HG02571 (cell line): ENCODE results near the gene CCDC184.
"Not testable (repeated sequence)": the region's sequence is repeated elsewhere in the genome, so short reads cannot be mapped to it uniquely, and the experiment has no call there.

Source experiments
- ATAC-seq: cut with Tn5 transposase; IDR thresholded peaks from one replicate; pipeline ENCODE4 v1.9.1; 2021; ENCODE audit warnings: mild to moderate bottlenecking, moderate library complexity; ENCODE audit not compliant: unreplicated experiment

CCDC184 gene

DNA sequence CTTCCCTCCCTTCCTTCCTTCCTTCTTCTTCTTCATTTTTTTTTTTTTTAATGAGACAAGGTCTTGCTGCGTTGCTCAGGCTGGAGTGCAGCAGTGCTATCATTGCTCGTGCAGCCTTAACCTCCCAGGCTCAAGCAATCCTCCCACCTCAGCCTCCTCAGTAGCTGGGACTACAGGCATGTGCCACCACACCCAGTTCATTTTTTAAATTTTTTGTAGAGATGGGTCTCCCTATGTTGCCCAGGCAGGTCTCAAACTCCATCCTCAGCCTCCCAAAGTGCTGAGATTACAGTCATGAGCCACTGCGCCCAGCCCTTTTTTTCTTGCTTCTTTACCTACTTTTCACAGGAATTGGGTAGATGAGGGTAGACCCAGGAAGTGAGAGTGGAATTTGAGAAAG is 18.1 kb downstream of the CCDC184 start:
- no peak for ATAC-seq

DNA sequence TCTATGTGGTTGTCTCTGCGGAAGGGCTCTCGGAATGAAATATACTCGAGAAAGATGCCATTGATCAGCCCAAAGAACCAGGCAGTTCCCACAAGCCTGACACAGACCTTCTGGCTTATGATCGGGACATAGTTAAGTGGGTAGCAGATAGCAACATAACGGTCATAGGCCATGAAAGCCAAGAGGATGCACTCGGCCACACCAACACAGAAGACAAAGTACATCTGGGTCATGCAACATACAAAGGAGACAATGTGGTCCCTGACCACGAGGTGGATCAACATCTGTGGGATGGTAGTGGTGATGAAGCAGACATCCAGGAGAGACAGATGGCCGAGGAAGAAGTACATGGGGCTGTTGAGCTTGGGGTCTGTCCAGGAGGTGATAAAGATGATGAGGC is 19.3 kb downstream of the CCDC184 start:
- no peak for ATAC-seq

DNA sequence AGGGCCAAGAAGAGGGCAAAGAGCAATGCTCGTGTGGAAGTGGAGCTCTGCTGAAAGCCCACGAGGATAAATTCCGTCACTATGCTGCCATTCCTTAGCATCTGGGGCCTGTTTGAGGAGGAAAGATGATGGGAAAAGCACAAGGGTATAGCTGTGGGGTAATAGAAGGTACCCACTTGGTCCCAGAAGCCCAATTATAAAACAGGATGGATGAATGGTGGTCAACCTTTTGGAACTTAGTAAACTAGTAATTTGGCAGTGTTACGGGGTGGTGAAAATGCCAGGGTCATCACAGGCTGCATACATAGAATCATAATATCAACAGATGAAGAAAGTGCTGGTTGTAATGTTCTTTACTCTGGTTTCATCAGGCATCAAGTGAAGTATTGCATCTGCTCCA is 19.7 kb downstream of the CCDC184 start, which contains the start of gene OR10AD1:
Gene OR10AD1 (minus strand): TSS at position 101 of the 400 bp plus-strand sequence. CDS start 0 bp downstream, at position 101.
- no peak for ATAC-seq

DNA sequence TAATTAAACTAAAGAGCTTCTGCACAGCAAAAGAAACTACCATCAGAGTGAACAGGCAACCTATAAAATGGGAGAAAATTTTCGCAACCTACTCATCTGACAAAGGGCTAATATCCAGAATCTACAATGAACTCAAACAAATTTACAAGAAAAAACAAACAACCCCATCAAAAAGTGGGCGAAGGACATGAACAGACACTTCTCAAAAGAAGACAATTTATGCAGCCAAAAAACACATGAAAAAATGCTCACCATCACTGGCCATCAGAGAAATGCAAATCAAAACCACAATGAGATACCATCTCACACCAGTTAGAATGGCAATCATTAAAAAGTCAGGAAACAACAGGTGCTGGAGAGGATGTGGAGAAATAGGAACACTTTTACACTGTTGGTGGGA is 26.1 kb downstream of the CCDC184 start:
- ATAC-seq: not testable (repeated sequence)

DNA sequence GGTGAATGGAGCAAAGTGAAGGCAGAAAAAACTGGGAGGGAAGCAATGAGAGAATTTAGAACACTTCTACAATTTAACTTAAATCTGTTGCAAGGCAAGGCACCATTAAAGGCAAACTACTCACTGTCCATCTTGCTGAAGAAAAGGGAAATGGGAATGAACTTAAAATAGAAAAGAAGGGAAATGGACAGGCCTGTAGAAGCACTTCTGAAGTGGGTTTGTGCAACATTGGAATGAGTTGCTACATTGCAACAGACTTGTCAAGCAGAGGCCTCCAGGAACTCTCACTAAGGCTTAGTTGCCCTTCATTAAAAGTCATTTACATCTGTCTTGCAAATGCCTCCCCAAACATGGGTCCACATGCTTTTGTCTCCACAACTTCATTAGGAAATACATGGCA is 33.3 kb downstream of the CCDC184 start:
- ATAC-seq: no peak

DNA sequence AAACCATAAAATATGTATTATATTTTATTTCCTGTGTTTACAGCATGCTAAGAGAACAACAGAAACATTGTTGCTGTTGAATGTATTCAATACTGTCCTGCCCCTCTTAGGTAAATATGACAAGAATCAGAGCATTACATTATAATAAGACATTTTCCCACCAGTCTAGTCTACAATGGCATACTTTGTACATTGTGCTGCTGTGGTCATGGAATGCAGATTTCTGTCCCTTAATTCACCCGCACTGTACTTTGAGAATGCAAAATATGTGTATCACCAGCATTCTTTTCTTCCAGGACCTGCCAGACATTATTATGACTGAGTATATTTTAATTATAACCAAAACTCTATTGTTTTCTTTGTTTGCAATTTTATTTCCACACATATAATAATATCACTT is 36.2 kb downstream of the CCDC184 start:
- ATAC-seq: no peak

DNA sequence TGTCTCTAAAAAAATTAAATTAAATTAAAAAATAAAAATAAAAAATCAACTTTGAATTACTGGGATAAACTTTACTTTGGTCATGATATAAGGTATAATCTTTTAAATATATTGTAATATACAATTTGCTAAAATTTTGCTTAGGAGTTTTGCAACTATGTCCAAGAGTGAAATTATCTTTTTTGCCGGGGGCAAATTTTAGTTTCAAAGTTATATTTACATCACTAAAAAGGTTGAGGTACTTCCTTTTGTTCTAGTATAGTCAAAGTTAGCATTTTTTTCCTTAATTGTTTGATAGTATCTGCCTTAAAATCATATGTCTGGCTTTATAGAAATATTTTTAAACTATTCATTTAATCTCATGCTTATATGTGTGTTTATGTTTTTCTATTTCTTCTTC is 37.3 kb downstream of the CCDC184 start:
- ATAC-seq: no peak

DNA sequence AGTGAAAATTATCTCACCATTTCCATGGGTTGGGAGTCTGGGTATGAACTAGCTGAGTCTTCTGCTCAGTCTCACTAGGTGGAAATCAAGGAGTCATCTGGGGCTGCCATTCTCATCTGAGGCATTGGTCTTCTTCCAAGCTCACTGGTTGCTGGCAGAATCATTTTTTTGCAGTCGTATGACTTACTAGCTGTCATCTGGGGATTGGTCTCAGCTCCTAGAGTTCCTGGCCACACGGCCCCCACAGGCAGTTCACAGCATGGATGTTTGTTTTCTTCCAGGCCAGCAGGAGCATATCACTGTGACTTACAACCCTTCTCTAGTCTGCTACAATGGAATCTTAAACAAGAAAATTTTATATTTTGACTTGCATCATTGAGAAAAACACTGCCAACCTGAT is 38.2 kb downstream of the CCDC184 start:
- ATAC-seq: no peak

DNA sequence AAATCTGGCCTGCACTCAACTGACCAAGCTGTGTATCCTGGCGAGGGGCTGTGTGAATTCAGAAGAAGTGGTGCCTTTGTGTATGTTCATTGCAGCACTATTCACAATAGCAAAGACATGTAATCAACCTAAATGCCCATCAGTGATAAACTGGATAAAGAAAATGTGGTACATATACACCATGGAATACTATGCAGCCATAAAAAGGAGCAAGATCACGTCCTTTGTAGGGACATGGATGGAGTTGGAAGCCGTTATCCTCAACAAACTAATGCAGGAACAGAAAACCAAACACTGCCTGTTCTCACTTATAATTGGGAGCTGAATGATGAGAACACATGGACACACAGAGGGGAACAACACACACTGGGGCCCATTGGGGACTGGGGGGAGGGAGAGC is 41.1 kb downstream of the CCDC184 start:
- ATAC-seq: not testable (repeated sequence)

DNA sequence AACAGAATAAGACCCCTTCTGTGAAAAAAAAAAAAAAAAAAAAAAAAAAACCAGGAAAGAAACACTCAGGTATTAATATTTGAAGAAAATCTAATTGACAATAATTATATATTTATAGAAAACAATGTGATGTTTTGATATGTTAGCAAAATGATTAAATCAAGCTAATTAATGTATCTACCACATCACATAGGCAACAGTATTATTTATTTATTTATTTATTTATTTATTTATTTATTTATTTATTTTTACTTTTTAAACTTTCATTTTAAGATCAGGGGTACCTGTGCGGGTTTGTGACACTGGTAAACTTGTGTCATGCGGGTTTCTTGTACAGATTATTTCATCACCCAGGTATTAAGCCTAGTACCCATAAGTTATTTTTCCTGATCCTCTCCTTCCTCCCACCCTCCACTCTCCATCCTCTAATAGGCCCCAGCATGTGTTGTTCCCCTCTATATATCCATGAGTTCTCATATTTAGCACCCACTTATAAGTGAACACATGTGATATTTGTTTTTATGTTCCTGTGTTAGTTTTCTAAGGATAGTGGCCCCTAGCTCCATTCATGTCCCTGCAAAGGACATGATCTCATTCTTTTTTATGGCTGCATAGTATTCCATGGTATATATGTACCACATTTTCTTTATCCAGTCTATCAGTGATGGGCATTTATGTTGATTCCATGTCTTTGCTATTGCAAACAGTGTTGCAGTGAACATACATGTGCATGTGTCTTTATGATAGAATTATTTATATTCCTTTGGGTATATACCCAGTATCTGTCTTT is 47.9 kb downstream of the CCDC184 start:
- ATAC-seq: not testable (repeated sequence)
